Progenitor cell of endocrine pancreas (in vitro differentiated cells): ENCODE measurements around the gene ASRGL1. TPM values are rescaled to one million over a fixed set of nuclear protein-coding genes. Genes with fewer than 3 reads are reported as not detected.

Source experiments
- DNase-seq: peaks from one replicate; pipeline ENCODE4 v3.0.0; 2021; ENCODE audit warnings: low spot score; ENCODE audit not compliant: unreplicated experiment
- H3K27ac Mint-ChIP-seq: 2 replicates; pipeline ENCODE4 v1.8.0; 2021; ENCODE audit warnings: mild to moderate bottlenecking, moderate library complexity, mixed read lengths
- H3K27me3 Mint-ChIP-seq: 2 replicates; pipeline ENCODE4 v1.8.0; 2021; ENCODE audit warnings: mixed read lengths
- H3K36me3 Mint-ChIP-seq: 2 replicates; pipeline ENCODE4 v1.8.0; 2022; ENCODE audit warnings: mixed read lengths; ENCODE audit not compliant: insufficient read depth
- H3K4me1 Mint-ChIP-seq: 2 replicates; pipeline ENCODE4 v1.8.0; 2021; ENCODE audit warnings: low read depth, mixed read lengths
- H3K4me3 Mint-ChIP-seq: 2 replicates; pipeline ENCODE4 v1.8.0; 2021; ENCODE audit warnings: low read depth, mild to moderate bottlenecking, moderate library complexity, mixed read lengths
- H3K9me3 Mint-ChIP-seq: 2 replicates; pipeline ENCODE4 v1.8.0; 2021; ENCODE audit warnings: low read depth, mixed read lengths
- total RNA-seq: library from RNA; stranded (reverse); gene quantifications from 2 replicates; pipeline ENCODE4 v1.2.1, GENCODE V29; 2021
- TF ChIP-seq, protein P1 (sequence below): fragments of 200-600 bp; sonication (generic); IDR thresholded peaks from one replicate; pipeline ENCODE4 v1.5.0; 2021; ENCODE audit warnings: antibody characterized with exemption, mild to moderate bottlenecking; ENCODE audit not compliant: unreplicated experiment

The ASRGL1 gene
- total RNA-seq, 1 donor from 2014 or later: 41.6 TPM

DNA sequence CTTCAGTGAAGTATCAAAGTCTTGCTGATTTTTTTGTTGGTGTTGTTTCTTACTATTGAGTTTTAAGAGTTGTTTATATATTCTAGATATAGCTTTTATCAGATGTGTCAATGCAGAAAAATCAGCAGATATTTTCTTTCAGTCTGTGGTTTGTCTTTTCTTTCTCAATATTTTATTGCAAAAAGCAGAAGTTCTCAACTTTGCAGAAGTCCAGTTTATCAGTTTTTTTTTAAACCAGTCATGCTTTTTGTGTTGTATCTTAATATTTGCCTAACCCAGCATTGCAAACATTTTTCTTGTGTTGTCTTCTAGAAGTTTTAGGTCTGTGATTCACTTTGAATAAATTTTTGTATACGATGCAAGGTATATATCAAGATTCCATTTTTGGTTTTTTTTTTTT lies 7.0 kb downstream of the ASRGL1 start:
- TF ChIP-seq, protein P1, sequence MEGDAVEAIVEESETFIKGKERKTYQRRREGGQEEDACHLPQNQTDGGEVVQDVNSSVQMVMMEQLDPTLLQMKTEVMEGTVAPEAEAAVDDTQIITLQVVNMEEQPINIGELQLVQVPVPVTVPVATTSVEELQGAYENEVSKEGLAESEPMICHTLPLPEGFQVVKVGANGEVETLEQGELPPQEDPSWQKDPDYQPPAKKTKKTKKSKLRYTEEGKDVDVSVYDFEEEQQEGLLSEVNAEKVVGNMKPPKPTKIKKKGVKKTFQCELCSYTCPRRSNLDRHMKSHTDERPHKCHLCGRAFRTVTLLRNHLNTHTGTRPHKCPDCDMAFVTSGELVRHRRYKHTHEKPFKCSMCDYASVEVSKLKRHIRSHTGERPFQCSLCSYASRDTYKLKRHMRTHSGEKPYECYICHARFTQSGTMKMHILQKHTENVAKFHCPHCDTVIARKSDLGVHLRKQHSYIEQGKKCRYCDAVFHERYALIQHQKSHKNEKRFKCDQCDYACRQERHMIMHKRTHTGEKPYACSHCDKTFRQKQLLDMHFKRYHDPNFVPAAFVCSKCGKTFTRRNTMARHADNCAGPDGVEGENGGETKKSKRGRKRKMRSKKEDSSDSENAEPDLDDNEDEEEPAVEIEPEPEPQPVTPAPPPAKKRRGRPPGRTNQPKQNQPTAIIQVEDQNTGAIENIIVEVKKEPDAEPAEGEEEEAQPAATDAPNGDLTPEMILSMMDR: no peak
- no peak for DNase-seq
- Mint-ChIP-seq H3K4me3 (no peak overlapping the region), H3K27me3 (no peaks in the 10 kb centered on the region), H3K9me3 (no peaks in the 10 kb centered on the region), H3K4me1 (peaks cover 25% of the 10 kb centered on the region), H3K36me3 (peaks cover 8% of the 10 kb centered on the region), H3K27ac (no peak overlapping the region)

DNA sequence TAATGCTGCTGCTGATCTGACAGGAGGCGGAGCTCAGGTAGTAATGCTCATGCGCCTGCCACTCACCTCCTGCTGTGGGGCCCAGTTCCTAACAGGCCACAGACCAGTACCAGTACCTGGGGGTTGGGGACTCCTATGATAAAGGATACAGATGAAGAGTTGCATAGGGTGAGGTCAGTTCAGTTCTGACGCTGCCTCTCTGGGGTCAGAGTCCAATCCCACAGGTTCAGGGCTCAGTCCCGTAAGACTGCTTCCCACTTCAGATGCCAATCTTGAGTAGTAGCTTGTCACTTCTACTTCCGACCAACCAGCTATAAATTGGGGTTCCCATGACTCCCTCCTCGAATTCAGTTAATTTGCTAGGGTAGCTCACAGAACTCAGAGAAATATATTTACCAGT lies 8.6 kb downstream of the ASRGL1 start:
- H3K27ac Mint-ChIP-seq: no peak overlapping the region
- H3K4me1 Mint-ChIP-seq: peaks cover 12% of the 10 kb centered on the region
- H3K4me3 Mint-ChIP-seq: no peak overlapping the region
- H3K9me3 Mint-ChIP-seq: no peaks in the 10 kb centered on the region
- DNase-seq: no peak
- H3K27me3 Mint-ChIP-seq: no peaks in the 10 kb centered on the region
- H3K36me3 Mint-ChIP-seq: peaks cover 8% of the 10 kb centered on the region
- TF ChIP-seq, protein P1: no peak

DNA sequence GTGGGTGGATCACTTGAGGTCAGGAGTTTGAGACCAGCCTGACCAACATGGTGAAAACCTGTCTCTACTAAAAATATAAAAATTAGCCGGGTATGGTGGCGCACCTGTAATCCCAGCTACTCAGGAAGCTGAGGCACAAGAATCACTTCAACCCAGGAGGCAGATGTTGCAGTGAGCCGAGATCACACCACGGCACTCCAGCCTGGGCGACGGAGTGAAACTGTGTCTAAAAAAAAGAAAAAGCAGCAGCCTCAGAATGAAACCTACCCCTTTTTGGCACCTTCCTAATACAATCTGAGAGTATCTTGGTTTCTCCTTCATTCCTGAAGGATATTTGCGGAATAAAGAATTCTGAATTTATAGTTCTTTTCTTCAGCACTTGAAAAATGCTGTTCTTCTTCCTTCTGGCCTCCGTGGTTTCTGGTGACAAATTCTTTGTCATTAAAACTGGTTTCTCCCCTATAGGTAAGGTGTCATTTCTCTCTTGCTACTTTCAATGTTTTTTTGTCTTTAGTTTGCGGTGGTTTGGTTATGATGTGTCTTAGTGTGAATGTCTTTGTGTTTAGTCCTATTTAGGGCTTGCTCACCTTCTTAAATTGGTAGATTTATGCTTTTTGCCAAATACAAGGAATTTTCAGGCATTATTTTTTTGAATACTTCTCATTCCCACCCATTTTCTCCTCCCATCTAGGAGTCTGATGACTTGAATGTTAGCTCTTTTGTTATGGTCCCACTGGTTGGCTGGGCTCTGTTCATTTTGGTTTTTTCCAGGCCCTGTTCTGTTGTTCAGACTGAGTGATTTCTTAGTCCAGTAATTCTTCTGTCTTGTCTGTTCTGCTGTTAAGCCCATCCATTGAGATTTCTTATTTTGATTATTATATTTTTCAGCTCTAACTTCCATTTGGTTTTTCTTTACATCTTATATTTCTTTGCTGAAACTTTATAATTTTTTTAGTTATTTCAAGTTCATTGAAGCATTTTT lies 15.4 kb downstream of the ASRGL1 start:
- H3K27ac Mint-ChIP-seq: peak overlapping the region; percentile 12
- H3K36me3 Mint-ChIP-seq: peaks cover 4% of the 10 kb centered on the region
- no peaks in the 10 kb centered on the region for H3K9me3 Mint-ChIP-seq
- no peak overlapping the region for H3K4me3 Mint-ChIP-seq
- no peaks in the 10 kb centered on the region for H3K27me3 Mint-ChIP-seq
- H3K4me1 Mint-ChIP-seq: peaks cover 29% of the 10 kb centered on the region
- TF ChIP-seq, protein P1: no peak
- DNase-seq: no peak

DNA sequence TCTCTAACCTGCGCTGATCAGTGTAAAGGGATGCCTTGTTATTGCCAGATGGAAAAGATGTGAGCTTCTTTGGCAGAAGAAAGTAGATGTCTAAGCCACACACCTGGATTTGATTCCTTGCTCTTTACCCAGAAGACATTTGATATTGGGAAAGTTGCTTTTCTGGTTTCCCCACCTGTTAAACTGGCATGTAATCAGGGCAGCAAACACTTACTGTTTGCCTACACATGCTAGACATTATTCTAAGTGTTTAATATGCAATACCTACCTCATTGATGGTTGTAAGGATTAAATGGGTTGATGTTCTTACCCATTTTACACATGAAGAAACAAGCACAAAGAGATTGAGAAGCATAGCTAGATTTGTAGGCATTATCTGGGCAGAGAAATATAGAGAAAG lies 16.6 kb downstream of the ASRGL1 start:
- peaks cover 29% of the 10 kb centered on the region for H3K4me1 Mint-ChIP-seq
- no peaks in the 10 kb centered on the region for H3K9me3 Mint-ChIP-seq
- no peak overlapping the region for H3K4me3 Mint-ChIP-seq
- TF ChIP-seq, protein P1: no peak
- no peaks in the 10 kb centered on the region for H3K27me3 Mint-ChIP-seq
- no peak overlapping the region for H3K27ac Mint-ChIP-seq
- no peak for DNase-seq
- H3K36me3 Mint-ChIP-seq: peaks cover 9% of the 10 kb centered on the region

DNA sequence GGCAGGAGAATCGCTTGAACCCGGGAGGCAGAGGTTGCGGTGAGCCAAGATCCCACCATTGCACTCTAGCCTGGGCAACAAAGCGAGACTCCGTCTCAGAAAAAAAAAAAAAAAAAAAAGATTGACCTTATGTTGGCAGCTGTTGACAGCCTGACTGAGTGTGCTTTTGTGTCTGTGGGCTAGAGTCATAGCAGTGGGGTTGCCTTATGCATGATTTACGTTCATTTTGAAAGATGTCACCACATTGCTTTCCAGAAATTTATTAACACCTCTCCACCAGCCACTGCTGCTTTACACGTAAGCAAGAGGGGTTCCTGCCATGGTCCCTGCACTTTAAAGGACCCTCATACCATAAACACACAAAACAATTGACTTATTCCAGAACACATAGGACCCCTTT lies 21.0 kb downstream of the ASRGL1 start:
- Mint-ChIP-seq H3K4me3 (no peak overlapping the region), H3K36me3 (peaks cover 9% of the 10 kb centered on the region)
- TF ChIP-seq, protein P1: no peak

More for the DNA sequence above, 21.0 kb downstream of the ASRGL1 start:
- Mint-ChIP-seq H3K4me1 (peaks cover 25% of the 10 kb centered on the region), H3K9me3 (no peaks in the 10 kb centered on the region), H3K27ac (no peak overlapping the region), H3K27me3 (no peaks in the 10 kb centered on the region)
- DNase-seq: no peak
